ENCODE results near the gene AGTRAP.

Gene AGTRAP, protein sequence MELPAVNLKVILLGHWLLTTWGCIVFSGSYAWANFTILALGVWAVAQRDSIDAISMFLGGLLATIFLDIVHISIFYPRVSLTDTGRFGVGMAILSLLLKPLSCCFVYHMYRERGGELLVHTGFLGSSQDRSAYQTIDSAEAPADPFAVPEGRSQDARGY

DNA sequence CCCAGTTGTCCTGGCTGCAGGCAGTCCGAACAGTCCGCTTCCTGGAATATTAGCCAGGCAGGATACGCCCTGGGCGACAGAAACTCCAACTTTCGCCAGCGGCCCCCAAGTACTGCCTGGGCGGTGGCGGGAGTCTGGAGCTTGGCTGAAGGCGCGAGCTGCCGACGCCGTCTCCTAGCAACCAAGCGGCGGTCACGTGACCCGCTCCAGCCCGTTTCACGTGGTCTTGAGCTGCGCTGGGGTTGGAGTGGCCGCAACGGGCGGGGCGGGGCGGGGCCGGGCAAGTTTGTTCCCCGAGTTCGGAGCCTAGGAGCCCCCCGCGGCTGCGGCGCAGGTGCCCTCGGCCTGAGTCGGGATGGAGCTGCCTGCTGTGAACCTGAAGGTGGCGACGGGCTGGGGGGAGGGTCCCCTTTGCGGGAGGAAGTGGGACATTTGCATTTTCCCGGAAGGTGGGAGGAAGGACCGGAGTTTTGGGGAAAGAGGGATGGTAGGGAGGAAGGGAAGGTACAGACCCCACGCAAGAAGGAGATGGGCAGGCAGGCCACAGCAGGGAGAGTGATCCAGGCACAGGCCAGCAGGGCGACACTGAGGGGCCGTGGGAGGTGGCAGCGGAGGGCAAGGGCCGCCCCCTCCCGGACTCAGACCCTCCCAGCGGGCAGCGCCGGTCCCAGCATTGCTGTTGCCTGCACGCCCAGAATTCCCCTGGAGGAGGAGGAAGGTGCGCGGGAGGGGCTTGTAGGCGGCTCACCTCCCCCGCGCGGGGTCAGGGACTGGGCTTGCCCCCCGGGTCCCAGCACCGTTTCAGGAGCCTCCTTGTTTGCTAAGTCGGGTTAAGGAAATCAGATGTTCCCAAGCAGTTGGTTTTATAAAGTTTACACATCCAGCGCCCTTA, at the start of gene AGTRAP:
Gene AGTRAP (plus strand): TSS at position 283 of the 892 bp plus-strand sequence. CDS start 73 bp downstream, at position 356.
- peak; percentile 96 for DNase-seq

DNA sequence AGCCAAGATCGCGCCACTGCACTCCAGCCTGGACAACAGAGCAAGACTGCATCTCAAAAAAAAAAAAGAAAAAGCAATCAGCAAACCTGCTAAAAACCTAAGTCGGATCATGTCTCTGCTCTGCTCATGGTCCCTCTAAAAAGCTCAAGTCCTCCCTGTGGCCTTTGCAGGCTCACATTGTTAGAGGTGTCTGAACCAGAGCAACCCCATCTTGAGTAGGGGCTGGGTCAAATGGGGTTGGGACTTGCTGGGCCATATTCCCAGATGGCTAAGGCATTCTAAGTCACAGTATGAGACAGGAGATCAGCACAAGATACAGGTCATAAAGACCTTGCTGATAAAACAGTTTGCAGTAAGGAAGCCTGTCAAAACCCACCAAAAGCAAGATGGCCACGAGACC, 47.4 kb upstream of the AGTRAP start:
- DNase-seq: no peak

DNA sequence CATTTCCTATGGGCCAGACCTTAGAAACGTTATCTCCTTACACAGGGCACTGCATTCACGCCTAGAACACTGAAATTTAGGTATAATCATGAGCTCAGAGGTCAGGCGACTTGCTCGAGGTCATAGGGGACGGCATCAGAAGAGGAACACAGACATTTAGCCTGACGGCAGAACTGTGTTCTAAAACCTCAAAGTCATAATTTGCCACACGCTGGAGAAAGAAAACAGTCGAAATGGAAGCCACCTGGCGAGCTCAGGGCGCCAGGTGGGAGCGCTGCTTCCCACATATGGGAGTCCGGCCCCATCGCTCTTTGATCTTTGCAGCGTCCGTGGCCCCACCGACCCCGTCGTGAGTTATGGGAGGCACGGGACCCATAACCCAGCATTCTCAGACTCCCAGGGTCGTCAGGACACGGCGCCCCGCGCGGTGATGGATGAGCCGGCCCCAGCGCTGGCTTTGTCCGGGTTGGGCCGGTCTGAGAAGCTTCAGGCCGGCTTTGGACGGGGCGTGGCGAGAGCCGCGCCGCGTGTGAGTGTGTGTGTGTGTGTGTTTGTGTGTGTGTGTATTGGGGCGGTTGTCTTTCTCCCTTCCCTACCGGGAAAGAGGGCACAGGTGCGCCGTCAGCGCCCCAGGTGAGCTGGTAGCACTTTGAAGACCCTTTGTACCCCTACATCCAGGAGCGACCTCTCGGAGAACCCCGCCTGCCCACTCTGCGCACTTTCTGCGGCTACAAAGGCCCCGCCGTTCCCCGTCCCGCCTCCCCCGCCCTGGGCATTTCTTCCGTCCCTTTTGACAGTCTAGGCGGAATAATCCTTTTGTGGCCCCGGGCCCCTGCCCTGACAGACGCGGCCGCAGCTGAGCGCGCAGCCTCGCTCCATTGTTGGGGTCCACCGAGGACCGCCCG, 45.3 kb upstream of the AGTRAP start:
- peak; percentile 36 for DNase-seq

- no peak for DNase-seq
These were observed 44.5 kb upstream of the AGTRAP start, which contains the start of gene DRAXIN for GRCh38 chr1:11691302-11691914. TSS of gene DRAXIN (plus strand) at chr1:11691710. CDS start at chr1:11706259, 14,549 bp downstream.

GRCh38 chr1:11691928-11692711, 43.8 kb upstream of the AGTRAP start:
- no peak for DNase-seq

GRCh38 chr1:11693024-11693590, 42.8 kb upstream of the AGTRAP start:
- peak; percentile 80 for DNase-seq

DNA sequence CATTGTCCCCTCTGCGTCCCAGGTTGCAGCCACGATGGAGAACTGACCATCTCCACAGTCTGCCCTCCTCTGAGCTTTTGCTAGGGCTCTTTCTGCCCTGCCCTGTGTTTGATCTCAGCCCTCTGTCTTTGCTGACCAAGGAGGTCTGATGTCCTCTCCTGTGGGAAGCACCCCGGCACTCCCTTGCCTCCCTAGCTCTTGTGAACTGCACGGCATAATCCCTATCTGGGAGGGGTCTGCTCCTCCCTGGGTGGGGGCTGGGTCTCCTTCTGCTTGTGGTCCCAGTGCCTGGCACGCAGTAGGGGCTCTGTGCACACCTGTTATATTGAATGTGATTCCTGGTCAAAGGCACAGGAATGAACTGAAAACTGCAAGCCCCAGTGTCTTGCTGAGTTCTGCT, 42.0 kb upstream of the AGTRAP start:
- DNase-seq: no peak

DNA sequence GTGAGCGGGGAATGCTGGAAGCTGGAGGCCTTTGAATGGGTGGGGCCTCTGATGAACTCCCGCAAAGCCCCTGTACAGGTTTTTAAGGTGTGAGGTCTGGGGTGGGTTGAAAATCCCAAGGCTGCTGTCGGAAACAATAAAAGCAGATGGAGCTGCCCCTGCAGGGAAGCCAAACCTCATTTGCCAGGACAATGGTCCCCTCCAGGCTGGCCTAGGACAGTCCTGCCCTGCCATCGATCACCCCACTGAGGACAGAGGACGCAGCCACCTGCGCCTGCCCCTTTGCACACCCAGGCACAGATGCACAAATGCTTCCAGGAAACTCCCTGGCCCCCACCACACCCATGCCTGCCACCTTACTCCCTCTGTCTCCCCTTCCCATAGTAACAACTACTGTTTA, 40.1 kb upstream of the AGTRAP start:
- no peak for DNase-seq

GRCh38 chr1:11697188-11697892, 38.6 kb upstream of the AGTRAP start:
- DNase-seq: no peak

DNA sequence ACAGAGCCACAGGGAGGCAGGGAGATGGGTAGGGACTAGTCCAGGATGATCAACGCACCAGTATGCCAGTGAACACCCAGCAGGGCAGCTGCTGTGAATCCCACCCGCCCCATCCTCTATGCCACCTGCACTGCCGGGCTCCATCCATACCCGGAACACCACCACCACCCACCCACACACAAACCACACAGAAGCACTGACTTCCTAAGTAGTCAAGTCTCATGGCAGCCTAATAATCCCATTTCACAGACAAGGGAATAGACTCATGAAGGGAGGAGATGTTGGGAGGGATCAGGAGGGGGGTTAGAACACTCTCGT, 38.1 kb upstream of the AGTRAP start:
- DNase-seq: no peak

- no peak for DNase-seq
These were observed 35.1 kb upstream of the AGTRAP start for GRCh38 chr1:11700601-11701467.

- DNase-seq: no peak
These were observed 34.4 kb upstream of the AGTRAP start for GRCh38 chr1:11701551-11701961.

DNA sequence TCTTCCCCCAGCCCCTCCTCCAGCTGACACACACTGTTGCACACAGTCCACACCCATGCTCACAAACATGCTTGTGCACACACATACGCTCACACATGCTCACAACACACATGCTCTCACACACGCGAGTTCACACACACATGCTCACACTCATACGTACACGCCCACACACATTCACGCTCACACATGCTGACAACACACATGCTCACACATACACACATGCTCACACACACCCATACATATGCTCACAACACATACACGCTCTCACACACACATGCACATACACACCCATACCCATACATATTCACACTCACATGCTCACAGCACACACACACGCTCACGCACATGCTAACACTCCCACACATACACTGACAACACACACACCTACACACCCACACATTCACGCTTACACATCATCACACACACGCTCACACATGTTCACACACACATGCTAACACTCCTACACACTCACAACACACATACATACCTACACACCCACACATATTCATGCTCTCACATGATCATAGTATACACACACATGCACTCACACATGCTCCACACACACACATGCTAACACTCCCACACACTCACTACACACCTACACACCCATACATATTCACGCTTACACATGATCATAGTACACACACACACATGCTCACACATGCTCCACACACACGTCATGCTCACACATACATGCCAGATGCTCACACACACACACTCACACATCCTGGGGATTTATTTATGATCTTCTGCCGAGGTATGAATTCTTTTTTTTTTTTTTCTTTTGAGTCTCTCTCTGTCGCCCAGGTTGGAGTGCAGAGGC, 33.7 kb upstream of the AGTRAP start:
- no peak for DNase-seq

DNA sequence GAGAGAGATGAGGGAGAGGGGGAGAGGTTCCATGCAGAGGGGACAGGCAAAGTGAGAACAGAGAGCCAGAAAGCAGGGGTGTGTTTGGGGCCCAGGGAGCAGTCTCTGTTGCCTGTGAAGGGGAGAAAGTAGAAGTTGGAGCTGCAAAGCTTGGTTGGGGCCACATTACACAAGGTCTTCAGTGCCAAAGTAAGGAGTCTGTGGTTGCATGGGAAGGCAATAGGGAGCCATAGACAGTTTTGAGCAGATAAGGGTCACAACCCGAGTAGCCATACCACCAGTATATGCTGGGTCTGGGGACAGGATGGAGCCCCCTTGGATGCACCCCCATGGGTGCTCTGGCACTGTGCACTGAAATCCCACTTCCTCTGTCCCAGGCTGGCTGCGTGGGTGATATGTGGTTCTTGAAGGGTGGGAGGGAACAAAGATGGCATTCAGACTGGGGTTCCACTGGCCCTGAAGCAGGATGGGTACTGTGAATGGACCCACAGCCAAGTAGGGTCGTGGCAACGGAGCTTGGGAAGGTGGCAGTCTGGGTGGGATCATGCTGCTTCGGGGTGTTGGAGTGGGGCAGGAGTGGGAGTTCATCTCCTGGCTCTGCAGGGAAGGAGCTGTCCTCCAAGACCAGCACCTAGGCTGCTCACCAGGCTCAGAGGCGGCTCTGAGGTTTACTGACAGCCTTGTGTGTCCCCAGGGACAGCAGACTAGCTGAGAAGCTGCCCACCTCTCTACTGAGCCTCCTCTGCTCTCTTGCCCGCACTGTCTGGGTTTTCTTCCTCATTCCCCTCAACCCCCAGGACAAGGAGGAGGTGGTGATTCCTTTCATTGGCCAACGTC, 32.4 kb upstream of the AGTRAP start:
- DNase-seq: no peak

GRCh38 chr1:11704194-11704529, 31.8 kb upstream of the AGTRAP start:
- no peak for DNase-seq

DNA sequence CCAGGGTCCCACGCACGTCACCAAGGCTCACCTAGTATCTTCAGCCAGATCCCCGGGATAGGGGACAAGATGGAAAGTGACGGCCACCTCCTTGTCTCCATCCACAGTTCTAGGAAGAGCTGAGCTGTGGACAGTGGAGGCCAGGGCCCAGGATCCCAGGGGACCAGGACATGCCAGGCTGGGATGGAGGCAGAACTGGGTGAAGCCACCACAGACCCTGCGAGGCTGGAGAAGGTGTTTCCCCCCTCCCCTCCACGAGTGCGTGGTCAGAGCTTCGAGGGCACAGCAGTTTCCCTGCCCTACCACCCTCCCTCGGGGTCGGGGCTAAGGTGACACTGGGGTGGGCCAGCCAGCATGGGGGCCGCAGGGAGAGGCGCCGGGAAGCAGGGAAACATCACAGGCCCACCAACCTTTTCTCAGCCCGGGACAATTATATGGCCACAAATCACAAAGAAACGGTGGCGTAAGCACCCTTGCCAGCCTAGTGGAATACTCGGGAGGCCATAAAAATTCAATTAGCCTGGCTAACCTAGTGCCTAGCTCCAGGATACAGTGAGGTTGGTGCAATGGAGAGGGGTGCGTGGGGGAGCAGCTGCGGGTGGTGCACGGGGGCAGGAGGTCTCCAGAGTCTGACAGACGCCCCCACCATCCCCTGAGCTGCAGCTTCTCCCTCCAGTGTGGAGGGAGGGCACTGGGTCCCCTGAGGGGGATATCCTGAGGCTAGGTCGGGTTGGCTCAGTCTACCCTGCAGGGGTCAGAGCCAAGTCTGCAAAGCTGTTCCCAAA, 31.1 kb upstream of the AGTRAP start:
- no peak for DNase-seq

GRCh38 chr1:11705596-11705995, 30.3 kb upstream of the AGTRAP start:
- DNase-seq: no peak
